GM12865 (cell line): Measurements from ENCODE around the gene CA9.

Source experiments
- DNase-seq: peaks from one replicate; pipeline ENCODE4 v3.0.0; 2010; ENCODE audit warnings: low read depth
- H3K4me3 ChIP-seq: 2 replicates; pipeline ENCODE4 v1.5.1; 2011; ENCODE audit warnings: mild to moderate bottlenecking, low read depth, low read length, control low read depth
- TF ChIP-seq, protein P1 (sequence below): IDR thresholded peaks from 2 replicates; pipeline ENCODE4 v1.5.1; 2011; ENCODE audit warnings: low read length, control low read depth, low read depth, inconsistent platforms; ENCODE audit not compliant: insufficient read depth; ENCODE audit errors: missing control alignments

CA9 gene

DNA sequence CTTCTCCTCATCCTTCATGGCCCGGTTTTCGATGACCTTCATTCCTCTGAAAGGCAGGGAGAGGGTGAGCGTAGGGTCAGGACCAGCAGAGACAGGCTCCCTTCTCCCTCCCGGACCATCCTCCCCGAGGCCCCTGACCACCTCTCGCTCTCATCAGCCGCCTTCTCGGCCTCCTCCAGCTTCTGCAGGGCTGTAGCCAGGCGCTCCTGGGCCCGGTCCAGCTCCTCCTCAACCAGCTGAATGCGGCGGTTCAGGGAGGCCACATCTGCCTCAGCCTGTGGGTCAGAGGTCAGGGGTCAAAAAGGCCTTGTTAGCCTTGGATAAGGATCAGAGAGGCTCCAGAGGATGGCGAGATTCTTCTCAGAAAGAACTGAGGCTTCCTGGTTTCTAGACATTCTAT lies 11.8 kb downstream of the CA9 start:
- no peak for DNase-seq
- TF ChIP-seq, protein P1, sequence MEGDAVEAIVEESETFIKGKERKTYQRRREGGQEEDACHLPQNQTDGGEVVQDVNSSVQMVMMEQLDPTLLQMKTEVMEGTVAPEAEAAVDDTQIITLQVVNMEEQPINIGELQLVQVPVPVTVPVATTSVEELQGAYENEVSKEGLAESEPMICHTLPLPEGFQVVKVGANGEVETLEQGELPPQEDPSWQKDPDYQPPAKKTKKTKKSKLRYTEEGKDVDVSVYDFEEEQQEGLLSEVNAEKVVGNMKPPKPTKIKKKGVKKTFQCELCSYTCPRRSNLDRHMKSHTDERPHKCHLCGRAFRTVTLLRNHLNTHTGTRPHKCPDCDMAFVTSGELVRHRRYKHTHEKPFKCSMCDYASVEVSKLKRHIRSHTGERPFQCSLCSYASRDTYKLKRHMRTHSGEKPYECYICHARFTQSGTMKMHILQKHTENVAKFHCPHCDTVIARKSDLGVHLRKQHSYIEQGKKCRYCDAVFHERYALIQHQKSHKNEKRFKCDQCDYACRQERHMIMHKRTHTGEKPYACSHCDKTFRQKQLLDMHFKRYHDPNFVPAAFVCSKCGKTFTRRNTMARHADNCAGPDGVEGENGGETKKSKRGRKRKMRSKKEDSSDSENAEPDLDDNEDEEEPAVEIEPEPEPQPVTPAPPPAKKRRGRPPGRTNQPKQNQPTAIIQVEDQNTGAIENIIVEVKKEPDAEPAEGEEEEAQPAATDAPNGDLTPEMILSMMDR: no peak
- no peak overlapping the region for H3K4me3 ChIP-seq

DNA sequence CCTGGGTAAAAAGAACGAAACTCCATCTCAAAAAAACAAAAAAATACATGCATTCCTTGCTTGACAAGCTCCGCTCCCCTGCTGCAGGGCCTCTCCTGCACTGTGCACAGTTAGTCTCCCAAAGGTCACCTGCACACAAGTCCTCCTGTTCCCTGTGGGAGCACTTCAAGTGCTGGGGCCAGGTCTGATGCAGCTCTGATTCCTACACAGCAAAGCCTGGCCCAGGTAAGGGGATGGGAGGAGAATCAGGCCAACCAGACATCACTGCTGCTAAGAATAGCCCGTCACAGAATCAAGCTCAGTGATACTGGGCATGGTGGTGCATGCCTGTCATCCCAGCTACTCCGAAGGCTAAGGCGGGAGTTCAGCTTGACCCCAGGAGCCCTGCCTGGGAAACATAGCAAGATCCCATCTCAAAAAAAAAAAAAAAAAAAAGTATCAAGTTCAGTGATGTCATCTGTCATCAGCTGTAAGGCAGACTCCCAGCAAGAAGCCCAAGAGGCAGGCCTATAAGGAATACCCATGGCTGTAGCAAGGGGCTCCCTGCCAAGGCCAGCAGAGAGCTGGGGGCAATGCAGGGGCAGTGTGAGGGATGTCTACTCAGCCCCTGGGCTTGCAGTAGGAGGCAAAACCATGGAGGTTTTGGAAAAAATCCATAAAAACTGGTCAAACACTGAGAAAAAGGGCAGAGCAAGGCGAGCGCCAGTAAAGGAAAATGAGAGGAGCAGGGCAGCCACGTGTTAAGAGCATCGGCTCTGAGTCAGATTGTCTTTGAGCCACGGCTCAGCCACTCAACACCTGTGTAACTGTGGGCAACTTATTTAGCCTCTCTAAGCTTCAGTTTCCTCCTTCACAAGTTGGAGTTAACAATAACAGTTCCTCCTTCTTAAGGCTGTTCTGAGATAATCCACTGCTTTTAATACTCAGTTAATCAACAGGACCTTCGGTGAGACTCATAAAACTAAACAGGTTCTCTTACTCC lies 12.8 kb downstream of the CA9 start:
- no peak for DNase-seq
- no peak overlapping the region for H3K4me3 ChIP-seq
- TF ChIP-seq, protein P1: no peak

DNA sequence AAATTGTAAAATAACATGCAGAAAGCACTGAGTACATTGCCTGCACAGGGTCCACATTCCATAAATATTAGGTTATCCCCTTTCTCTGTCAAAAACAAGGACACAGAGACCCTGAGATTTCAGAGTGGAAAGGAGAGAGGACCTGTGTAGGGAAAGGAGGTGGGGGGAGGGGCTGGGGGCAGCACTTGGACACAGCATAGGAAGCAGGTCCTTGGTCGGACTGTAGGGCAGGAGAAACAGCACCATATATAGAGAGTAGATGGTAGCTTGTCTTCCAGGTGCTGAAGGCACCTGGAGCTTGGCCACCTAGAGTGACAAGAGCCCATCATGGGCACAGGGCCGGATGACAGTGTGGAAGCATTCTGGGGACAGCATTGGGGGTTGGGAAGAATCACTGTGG lies 13.6 kb downstream of the CA9 start:
- no peak overlapping the region for H3K4me3 ChIP-seq
- no peak for DNase-seq

DNA sequence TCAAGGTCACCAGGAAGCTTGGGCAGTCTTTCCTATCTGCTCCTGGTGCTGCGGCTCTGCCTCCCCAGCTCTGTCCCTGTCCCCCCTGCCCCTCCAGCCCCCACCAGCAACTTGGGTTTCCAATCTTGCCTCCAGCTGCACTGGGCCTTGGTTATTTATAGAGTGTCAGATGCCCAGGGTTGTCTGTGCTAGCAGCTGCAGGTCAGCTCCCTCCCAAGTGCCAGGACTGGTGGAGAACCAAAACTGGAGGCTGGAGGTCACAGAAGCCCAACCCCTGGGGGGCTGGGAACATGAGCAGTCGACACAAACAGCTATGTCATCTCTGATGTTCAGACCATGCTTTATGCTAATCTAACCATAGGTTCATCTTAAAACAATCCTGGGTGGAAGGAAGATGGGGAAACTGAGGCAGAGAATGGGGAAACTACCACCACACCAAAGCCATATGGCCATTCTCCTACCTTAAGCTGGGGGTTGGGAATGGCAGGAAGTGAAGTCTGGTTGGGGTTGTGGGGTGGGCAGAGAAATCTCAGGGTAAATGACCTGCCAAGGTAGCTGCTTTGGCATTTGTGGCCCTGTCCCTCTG lies 14.3 kb downstream of the CA9 start:
- DNase-seq: no peak
- TF ChIP-seq, protein P1: no peak
- H3K4me3 ChIP-seq: no peak overlapping the region

More for the DNA sequence above, 13.6 kb downstream of the CA9 start:
- TF ChIP-seq, protein P1: no peak

DNA sequence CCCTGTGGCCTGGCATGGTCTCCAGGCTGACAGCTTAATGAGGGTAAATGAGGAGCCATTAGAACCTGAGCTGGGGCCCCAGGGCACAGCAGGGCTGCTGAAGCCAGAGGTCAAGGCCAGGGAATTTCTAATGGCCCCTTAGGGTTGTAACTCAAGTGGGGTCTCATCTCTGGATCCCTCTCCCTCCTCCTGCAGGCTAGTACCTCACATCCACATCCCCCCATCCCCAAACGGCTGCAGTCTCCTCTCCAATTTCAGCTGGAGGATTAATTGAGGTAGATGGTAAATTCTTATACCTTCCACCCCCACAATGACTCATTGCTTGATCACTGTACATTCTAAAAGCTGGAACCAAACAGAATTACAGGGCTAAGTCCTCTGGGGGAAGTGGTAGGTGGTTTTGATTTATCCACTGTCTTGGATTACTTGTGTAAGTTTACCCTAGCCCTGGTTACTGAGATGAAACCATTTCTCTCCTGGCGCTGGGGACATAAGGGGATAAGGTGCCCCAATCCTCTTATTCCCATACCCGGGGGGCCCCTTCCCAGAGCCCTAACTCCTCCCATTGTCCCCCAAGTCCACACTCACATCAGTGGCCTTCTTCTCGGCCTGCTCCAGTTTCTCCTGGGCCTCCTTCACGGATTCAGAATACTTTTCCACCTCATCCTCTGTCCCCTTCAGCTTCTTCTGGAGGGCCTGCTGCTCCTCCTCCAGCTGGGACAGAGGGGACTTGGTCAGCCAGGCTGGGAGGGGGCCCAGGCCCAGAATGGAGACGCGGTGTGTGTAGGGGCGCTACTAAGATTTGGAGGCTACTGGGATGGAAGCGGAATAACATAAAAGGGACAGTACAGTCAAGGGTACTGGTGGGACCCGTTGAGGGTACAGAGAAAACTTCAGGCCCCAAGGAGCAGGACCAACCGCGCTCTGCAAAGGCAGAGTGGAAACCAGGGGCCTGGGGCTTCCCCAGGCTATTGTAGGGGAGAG lies 15.1 kb downstream of the CA9 start:
- no peak for DNase-seq
- TF ChIP-seq, protein P1: no peak
- no peak overlapping the region for H3K4me3 ChIP-seq

DNA sequence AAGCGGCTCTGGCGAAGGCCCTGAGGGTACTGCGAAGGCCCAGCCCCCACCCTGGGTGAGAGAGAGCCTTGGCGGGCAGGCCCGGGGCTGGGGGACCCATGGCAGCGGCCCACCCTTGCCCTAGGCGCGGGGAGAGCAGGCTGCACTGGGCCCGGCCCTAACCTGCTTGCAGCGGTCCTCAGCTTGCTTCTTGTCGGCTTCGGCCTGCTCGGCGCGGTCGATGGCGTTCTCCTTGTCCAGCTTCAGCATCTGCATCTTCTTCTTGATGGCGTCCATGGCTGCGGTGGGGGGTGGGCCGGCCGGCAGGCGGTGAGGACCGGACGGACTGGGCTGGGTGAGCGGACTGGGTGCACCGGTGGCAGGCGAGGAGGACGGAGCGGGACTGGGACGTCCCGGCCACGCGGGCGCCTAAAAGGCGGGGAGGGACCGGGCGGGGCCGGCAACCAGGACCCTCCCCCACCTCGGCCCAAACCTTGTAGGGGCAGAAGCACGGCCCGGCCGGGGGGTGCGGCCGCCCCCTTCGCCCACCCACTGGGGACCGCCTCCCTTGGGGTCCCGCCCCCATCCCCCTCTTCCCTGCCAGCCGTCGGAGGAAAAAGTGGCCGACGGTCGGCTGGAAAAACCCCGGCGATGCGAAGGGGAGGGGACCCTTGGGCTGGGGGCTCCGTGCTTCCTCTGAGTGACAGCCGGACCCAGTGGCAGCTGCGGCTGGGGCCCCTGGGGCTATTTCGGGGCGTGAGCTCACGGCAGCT lies 16.0 kb downstream of the CA9 start, which contains the start of gene TPM2:
TSS of gene TPM2 (minus strand) at position 384 of the 752 bp plus-strand sequence. CDS start at position 276, 108 bp downstream.
- TF ChIP-seq, protein P1: no peak
- DNase-seq: no peak
- peak within 1 kb of the TSS; percentile 59 for H3K4me3 ChIP-seq
